SHP77 (cell line): Measurements from ENCODE around the gene RPS6KB2.
"Not testable (repeated sequence)": the region's sequence is repeated elsewhere in the genome, so short reads cannot be mapped to it uniquely, and the experiment has no call there.

Experiments
- DNase-seq, 2 experiments: peaks; one replicate each; lab custom pipeline; 2025; lab: John Stamatoyannopoulos, UW

Gene RPS6KB2

GRCh38 chr11:67410984-67411784 lies 17.1 kb upstream of the RPS6KB2 start:
- no peak for DNase-seq

GRCh38 chr11:67411785-67412152 lies 16.5 kb upstream of the RPS6KB2 start:
- no peak for DNase-seq

- no peak for DNase-seq
Observed at GRCh38 chr11:67412495-67413179, 15.7 kb upstream of the RPS6KB2 start.

GRCh38 chr11:67413266-67413849 lies 14.9 kb upstream of the RPS6KB2 start:
- DNase-seq, result no peak

GRCh38 chr11:67415501-67416304 lies 12.6 kb upstream of the RPS6KB2 start, which contains the start of gene CARNS1:
CARNS1 (plus strand) TSS chr11:67415678; CDS start chr11:67416200, 522 bp downstream.
- no peak for DNase-seq

GRCh38 chr11:67416416-67417335 lies 11.6 kb upstream of the RPS6KB2 start:
- DNase-seq, result peak; percentile 67 to 79

GRCh38 chr11:67417425-67417824 lies 10.9 kb upstream of the RPS6KB2 start:
- DNase-seq, result no peak

GRCh38 chr11:67418476-67419281 lies 9.6 kb upstream of the RPS6KB2 start:
- DNase-seq, result no peak

- DNase-seq, result no peak
Observed at GRCh38 chr11:67419325-67420049, 8.8 kb upstream of the RPS6KB2 start.

GRCh38 chr11:67420147-67420645 lies 8.1 kb upstream of the RPS6KB2 start:
- DNase-seq, result no peak

- DNase-seq, result peak; percentile 90 to 94
Observed at GRCh38 chr11:67420646-67421429, 7.5 kb upstream of the RPS6KB2 start.

GRCh38 chr11:67421430-67422031 lies 6.8 kb upstream of the RPS6KB2 start:
- DNase-seq, result peak in 1 of 2 experiments; percentile 55

- peak in 1 of 2 experiments; percentile 35 for DNase-seq
Observed at GRCh38 chr11:67422891-67423290, 5.4 kb upstream of the RPS6KB2 start.

GRCh38 chr11:67423466-67423865 lies 4.8 kb upstream of the RPS6KB2 start:
- DNase-seq, result no peak

- DNase-seq, result no peak
Observed at GRCh38 chr11:67423891-67424613, 4.2 kb upstream of the RPS6KB2 start.

GRCh38 chr11:67427364-67427859 lies 882 bp upstream of the RPS6KB2 start:
- not testable (repeated sequence) for DNase-seq

- DNase-seq, result no peak
Observed at GRCh38 chr11:67429038-67429668, 859 bp downstream of the RPS6KB2 start.
